ENCODE results near the gene WWOX.

- TF ChIP-seq POLR2A (IDR thresholded peaks at IDR 0.05; ENCODE audit: low read length) = no peak
- no peak for TF ChIP-seq GATA1 (IDR thresholded peaks at IDR 0.05; ENCODE audit: low read depth, low read length)
Measured at GRCh38 chr16:79194291-79194690, 1094.8 kb downstream of the WWOX start.
